Measurements from ENCODE around the gene MSRB1.

The MSRB1 gene

GRCh38 chr16:1979271-1980029 lies 36.5 kb upstream of the MSRB1 start:
- H3K27ac ChIP-seq, result no peak overlapping the region
- no peak overlapping the region for H3K4me3 ChIP-seq (IDR thresholded peaks at IDR 0.05; ENCODE audit: insufficient read depth, low read depth, low read length)
- H3K9ac ChIP-seq, result no peak overlapping the region
- H4K20me1 ChIP-seq (ENCODE audit: insufficient read depth), result no peaks in the 10 kb centered on the region
- peaks cover 5% of the 10 kb centered on the region; the same call in 1 of the 2 replicates for H3K27me3 ChIP-seq (ENCODE audit: insufficient read depth, low read depth)
- TF ChIP-seq CTCF (conservative IDR thresholded peaks at IDR 0.05; ENCODE audit: low read depth, low read length), result no peak
- no peaks in the 10 kb centered on the region for H3K79me2 ChIP-seq (ENCODE audit: insufficient read depth, low read depth)
- no peaks in the 10 kb centered on the region; the same call in 1 of the 2 replicates for H3K36me3 ChIP-seq (ENCODE audit: insufficient read depth)
- H3K4me1 ChIP-seq (ENCODE audit: low read depth, poor library complexity, severe bottlenecking), result peaks cover 28% of the 10 kb centered on the region
- no peak overlapping the region for H3K4me2 ChIP-seq
- H2AFZ ChIP-seq (ENCODE audit: low read depth), result no peak overlapping the region

GRCh38 chr16:1978476-1979120 lies 35.6 kb upstream of the MSRB1 start:
- no peak overlapping the region for H2AFZ ChIP-seq (ENCODE audit: low read depth)
- H3K4me3 ChIP-seq (IDR thresholded peaks at IDR 0.05; ENCODE audit: insufficient read depth, low read depth, low read length), result no peak overlapping the region
- H3K4me2 ChIP-seq, result no peak overlapping the region
- H3K36me3 ChIP-seq (ENCODE audit: insufficient read depth), result no peaks in the 10 kb centered on the region; the same call in 1 of the 2 replicates
- H3K9ac ChIP-seq, result no peak overlapping the region
- H3K4me1 ChIP-seq (ENCODE audit: low read depth, poor library complexity, severe bottlenecking), result peaks cover 31% of the 10 kb centered on the region
- no peak overlapping the region for H3K27ac ChIP-seq
- no peak for TF ChIP-seq CTCF (conservative IDR thresholded peaks at IDR 0.05; ENCODE audit: low read depth, low read length)
- H3K27me3 ChIP-seq (ENCODE audit: insufficient read depth, low read depth), result peaks cover 5% of the 10 kb centered on the region; the same call in 1 of the 2 replicates
- no peaks in the 10 kb centered on the region for H4K20me1 ChIP-seq (ENCODE audit: insufficient read depth)
- peaks cover 3% of the 10 kb centered on the region; the same call in 1 of the 2 replicates for H3K79me2 ChIP-seq (ENCODE audit: insufficient read depth, low read depth)

- no peaks in the 10 kb centered on the region; the same call in 1 of the 2 replicates for H3K36me3 ChIP-seq (ENCODE audit: insufficient read depth)
- H3K79me2 ChIP-seq (ENCODE audit: insufficient read depth, low read depth), result peaks cover 10% of the 10 kb centered on the region
- H3K4me2 ChIP-seq, result no peak overlapping the region
- H3K4me1 ChIP-seq (ENCODE audit: low read depth, poor library complexity, severe bottlenecking), result peaks cover 34% of the 10 kb centered on the region
- no peak overlapping the region for H3K4me3 ChIP-seq (IDR thresholded peaks at IDR 0.05; ENCODE audit: insufficient read depth, low read depth, low read length)
- H3K9ac ChIP-seq, result no peak overlapping the region
- H3K27ac ChIP-seq, result no peak overlapping the region
- no peak for TF ChIP-seq CTCF (conservative IDR thresholded peaks at IDR 0.05; ENCODE audit: low read depth, low read length)
- H2AFZ ChIP-seq (ENCODE audit: low read depth), result no peak overlapping the region
- H4K20me1 ChIP-seq (ENCODE audit: insufficient read depth), result no peaks in the 10 kb centered on the region
- no peaks in the 10 kb centered on the region; the same call in 1 of the 2 replicates for H3K27me3 ChIP-seq (ENCODE audit: insufficient read depth, low read depth)
These were observed 34.9 kb upstream of the MSRB1 start for GRCh38 chr16:1977875-1978268.

GRCh38 chr16:1976951-1977874 lies 34.2 kb upstream of the MSRB1 start:
- H3K9ac ChIP-seq, result no peak overlapping the region
- no peak overlapping the region for H3K27ac ChIP-seq
- peaks cover 17% of the 10 kb centered on the region for H3K79me2 ChIP-seq (ENCODE audit: insufficient read depth, low read depth)
- H2AFZ ChIP-seq (ENCODE audit: low read depth), result no peak overlapping the region
- H3K4me2 ChIP-seq, result no peak overlapping the region
- no peaks in the 10 kb centered on the region for H4K20me1 ChIP-seq (ENCODE audit: insufficient read depth)
- H3K27me3 ChIP-seq (ENCODE audit: insufficient read depth, low read depth), result no peaks in the 10 kb centered on the region
- no peak for TF ChIP-seq CTCF (conservative IDR thresholded peaks at IDR 0.05; ENCODE audit: low read depth, low read length)
- H3K4me1 ChIP-seq (ENCODE audit: low read depth, poor library complexity, severe bottlenecking), result peaks cover 30% of the 10 kb centered on the region
- no peak overlapping the region for H3K4me3 ChIP-seq (IDR thresholded peaks at IDR 0.05; ENCODE audit: insufficient read depth, low read depth, low read length)
- H3K36me3 ChIP-seq (ENCODE audit: insufficient read depth), result no peaks in the 10 kb centered on the region; the same call in 1 of the 2 replicates
